Activated CD4-positive, alpha-beta T cell treated with anti-CD3 and anti-CD28 coated beads, Interleukin-2, Interleukin-4, amounts not matched to agents 100 ng/mL and 50 ng/mL, durations not matched to agents 16 hours and 8 hours (primary cell): ENCODE measurements around the gene JPH4.
"Not testable (repeated sequence)": the region's sequence is repeated elsewhere in the genome, so short reads cannot be mapped to it uniquely, and the experiment has no call there.

Experiments
- DNase-seq: peaks from one replicate; pipeline ENCODE4 v3.0.0-alpha.2; 2020; ENCODE audit warnings: low spot score

The JPH4 gene

DNA sequence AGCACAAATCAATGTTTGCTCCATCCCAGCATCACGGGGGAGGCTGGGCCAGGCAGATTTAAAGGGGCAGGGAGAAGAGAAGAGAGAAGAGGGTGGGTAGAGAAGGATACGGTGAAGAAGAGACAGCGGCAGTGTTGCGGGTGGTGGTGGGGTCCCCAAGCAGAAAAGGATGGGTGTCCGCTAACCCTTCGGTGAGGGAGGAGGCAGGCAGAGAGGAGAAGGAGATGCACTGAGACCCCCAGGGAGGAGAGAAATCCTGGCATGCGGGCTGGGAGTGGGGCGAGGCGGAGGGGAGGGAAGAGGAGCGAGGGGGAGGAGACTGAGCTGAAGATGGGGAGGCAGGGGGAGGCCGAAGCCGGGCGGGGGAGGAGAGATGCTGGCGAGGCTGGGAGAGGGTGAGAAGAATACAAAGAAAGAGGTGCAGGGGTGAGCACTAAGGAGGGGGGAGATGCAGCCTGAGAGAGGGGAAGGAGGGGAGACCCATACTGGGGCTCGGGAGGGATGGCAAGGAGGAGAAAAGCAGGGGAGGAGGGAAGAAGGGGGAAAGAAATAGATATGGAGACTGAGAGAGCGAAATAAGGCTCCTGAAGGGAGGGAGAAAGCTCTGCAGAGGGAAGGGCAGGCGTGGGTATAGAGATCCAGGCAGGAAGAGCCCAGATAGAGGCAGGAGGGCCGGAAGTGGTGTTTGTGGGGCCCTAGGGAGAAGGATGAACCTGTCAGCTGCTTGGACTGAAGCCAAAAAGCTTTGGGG is at the start of gene JPH4:
TSS of gene JPH4 (minus strand) at position 231 of the 751 bp plus-strand sequence. CDS start 1,337 bp downstream, outside the sequence.
- no peak for DNase-seq

DNA sequence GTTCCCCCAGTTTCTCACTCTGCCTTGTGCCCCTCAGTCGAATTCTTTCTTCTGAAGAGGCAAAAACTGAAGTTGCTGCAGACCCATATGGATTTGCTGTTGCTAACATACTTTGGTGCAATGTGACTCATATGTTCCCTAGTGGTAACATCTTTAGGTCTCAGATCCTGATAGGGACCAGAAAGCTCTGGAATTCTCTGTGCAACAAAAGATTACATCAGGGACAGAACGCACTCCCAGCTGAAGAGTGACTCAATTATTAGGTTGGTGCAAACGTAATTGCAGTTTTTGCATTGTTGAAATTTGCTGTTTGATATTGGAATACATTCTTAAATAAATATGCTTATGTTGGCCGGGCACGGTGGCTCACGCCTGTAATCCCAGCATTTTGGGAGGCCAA is 49.4 kb upstream of the JPH4 start:
- DNase-seq = no peak

GRCh38 chr14:23626946-23627345 is 48.4 kb upstream of the JPH4 start:
- no peak for DNase-seq

- no peak for DNase-seq
Measured at GRCh38 chr14:23624830-23625404, 46.3 kb upstream of the JPH4 start.

DNA sequence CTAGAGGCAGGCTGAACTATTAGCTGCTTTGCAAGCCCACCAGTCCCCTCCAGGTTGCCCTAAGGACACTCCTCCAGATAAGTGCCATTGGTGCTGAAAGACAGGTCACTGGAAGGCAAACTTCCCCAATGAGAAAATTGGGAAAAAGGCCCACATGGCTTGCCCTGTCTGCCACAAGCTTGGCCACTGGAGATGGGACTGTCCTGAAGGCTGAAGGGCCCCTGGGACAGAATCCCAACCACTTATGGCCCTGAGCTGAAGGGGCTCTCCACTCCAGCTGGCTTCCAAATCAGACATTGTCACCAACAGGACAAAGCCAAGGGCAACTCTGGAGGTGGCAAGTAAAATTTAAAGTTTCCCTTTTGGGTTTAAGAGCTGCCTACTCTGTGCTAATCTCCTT is 45.4 kb upstream of the JPH4 start:
- no peak for DNase-seq

- no peak for DNase-seq
Measured at GRCh38 chr14:23622990-23623389, 44.4 kb upstream of the JPH4 start.

DNA sequence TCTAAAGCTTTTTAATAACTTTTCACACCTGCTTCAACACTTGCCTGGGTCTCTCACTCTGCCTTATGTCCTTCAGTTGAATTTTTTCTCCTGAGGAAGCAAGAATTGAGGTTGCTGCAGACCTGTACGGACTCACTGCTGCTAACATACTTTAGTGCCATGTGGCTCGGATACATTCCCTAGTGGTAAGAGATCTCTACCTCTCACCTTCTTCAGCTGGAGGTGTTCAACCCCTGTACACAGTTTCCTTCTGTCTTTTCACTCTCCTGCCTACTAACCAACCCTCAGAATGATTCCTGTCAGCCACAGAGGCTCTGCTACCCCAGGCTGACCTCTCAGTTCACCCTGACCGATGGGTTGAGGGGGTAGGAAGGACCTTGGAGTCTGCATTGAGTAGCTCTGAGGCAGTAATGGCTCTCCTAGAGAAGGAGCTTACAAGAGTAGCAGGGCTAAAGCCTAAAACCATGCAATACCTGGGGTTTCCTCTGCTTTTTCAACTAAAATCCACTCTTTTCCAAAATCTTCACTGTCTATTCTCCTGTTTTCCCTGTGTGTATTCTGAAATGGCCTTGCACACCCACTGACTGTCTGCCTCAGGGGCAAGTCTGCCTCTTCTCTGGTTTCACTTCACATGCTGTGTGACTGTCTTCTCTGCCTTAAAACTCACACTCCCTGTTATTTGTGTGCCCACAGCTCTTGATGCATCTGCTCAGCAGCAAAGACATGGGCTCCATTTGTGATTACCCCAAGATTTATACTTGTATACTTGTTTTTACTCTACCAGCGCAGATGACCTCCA is 43.5 kb upstream of the JPH4 start:
- no peak for DNase-seq

GRCh38 chr14:23621204-23621931 is 42.8 kb upstream of the JPH4 start:
- no peak for DNase-seq

DNA sequence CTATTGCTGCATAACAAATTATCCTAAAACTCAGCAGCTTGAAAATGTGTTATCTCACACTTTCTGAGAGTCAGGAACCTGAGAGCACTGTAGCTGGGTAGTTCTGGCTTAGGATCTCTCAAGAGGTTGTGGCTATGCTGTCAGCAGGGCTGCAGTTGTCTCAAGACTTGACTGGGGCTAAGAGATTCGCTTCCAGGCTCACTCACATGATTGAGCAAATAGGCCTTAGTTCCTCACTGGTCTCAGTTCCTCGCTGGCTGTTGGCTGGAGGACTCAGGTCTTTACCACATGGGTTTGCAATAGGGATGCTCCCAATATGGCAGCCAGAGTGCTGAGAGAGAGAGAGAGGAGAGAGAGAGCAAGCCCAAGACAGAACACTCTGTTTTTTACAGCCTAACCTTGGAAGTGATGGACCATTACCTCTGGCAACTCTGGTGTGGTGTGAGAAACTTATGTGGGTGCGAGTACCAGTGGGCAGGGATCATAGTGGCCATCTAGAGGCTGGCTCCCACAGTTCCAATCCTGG is 41.6 kb upstream of the JPH4 start:
- no peak for DNase-seq

GRCh38 chr14:23618415-23618988 is 39.9 kb upstream of the JPH4 start:
- DNase-seq = no peak

GRCh38 chr14:23617539-23617938 is 38.9 kb upstream of the JPH4 start:
- DNase-seq = no peak

DNA sequence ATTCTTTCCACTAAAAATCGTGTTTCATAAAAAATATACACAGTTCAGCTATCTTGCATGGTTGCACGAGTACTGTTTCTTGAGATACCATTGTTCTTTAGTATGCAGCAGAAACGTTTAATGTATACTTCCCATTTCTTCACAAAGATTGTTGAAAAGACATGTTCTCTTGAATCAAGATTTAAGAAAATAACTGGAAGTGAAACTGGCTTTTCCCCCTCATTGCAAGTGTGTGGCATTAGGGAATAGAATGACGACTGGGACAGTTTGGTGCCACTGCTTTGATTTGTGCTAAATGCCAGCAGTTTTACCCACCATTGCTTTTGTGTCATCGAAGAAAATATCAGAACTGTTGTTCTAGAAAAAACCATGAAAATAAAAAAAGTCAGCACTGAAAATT is 37.3 kb upstream of the JPH4 start:
- no peak for DNase-seq

DNA sequence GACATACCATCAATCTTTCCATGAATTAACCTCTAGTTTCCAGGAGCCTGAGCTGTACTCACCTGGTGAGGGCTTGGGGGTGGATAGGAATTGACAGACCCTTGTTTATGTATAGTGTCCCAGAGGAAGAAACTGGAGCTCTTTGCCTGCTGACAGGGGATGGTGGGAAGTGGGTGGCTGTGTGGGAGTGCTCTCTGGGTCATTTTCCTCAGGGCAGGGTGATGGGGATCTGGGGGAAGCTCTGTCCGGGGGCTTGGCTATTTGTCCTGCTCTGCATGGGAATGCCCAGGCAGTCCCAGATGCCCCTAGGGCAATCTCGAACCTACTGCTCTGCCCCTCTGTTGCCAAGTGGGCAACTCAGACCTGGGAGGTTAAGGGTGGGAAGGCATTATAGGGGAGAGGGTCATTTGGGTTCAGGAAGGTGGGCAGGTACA is 35.8 kb upstream of the JPH4 start:
- no peak for DNase-seq

DNA sequence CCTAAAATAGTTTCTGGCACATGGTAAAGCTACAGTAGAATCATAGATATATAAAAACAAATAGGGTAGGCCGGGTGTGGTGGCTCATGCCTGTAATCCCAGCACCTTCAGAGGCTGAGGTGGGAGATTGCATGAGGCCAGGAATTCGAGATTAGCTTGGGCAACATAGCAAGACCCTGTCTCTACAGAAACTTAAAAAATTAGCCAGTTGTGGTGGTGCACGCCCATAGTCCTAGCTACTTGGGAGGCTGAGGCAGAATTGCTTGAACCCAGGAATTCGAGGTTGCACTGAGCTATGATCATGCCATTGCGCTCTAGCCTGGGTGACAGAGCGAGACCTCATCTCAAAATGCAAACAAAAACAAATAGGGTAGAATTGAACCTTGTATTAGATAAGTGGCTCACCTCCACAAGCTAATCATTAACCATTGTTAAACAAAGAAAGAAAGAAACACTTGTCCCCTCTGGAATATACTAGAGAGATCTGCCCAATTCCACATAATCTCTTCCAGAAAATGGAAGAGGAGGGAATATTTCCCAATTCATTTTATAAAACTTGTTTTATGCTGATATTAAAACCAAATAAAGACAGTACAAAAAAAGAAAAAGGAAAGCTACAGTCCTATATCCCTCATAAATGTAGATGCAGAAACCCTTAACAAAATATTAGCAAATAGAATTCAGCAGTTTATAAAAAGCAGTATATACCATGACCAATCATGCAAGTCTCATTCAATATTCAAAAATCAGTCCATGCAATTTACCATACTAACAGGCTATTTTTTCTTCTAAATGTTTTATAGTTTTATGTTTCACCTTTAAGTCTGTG is 34.9 kb upstream of the JPH4 start:
- DNase-seq = no peak

- no peak for DNase-seq
Measured at GRCh38 chr14:23612802-23613201, 34.2 kb upstream of the JPH4 start.

DNA sequence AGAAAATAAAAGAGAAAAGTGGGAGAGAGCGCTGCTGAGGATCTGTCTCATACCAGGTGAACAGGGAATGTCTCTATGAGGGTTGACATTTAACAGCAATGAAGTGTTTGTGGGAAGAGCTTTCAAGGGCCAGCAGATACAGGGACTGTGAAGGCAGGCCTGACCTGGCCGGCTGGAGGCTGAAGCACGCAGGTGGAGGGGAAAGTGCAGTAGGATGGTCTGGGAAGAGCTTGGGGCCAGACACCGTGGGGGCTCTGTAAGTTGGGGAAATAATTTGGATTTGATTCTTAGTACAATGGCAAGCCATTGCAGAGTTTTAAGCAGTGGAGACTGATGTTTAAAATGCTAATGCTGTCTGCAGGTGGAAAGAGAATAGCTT is 33.8 kb upstream of the JPH4 start:
- no peak for DNase-seq

DNA sequence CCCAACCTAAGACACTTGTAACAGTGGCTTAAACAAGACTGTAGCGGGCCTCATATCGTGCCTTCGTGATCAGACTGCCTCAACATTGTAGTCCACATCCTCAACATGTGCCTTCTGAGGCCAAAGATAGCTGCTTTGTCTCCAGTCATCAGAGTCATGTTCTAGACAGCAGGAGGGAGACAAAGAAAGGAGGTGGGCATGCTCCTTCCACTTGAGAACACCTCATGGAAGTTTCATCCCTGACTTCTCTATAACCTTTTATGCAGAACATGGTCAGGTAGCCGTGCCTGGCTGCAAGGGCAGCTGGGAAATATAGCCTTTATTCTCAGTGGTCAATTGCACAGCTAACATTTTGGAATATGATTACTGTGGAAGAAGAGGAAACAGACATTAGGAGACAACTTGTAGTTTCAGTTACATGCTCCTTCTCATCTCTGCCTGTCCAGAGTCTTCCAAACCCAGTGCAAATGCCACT is 32.3 kb upstream of the JPH4 start:
- DNase-seq = no peak

GRCh38 chr14:23610090-23610814 is 31.7 kb upstream of the JPH4 start:
- peak; percentile 25 for DNase-seq

GRCh38 chr14:23609411-23610089 is 31.0 kb upstream of the JPH4 start:
- DNase-seq = not testable (repeated sequence)
